LoVo (cell line): ENCODE results near the gene PDE6B.
"Not testable (repeated sequence)": the region's sequence is repeated elsewhere in the genome, so short reads cannot be mapped to it uniquely, and the experiment has no call there.

Experiments used
- DNase-seq: peaks from one replicate; pipeline ENCODE4 v3.0.0-alpha.2; 2016; ENCODE audit warnings: low spot score

Gene PDE6B

GRCh38 chr4:635851-636627 is 10.7 kb downstream of the PDE6B start:
- DNase-seq: no peak

GRCh38 chr4:636628-637159 is 11.3 kb downstream of the PDE6B start:
- no peak for DNase-seq

- DNase-seq: no peak
Measured at GRCh38 chr4:637536-638280, 12.3 kb downstream of the PDE6B start.

- not testable (repeated sequence) for DNase-seq
Measured at GRCh38 chr4:642366-642765, 17.0 kb downstream of the PDE6B start.

GRCh38 chr4:646460-646859 is 21.1 kb downstream of the PDE6B start:
- no peak for DNase-seq

GRCh38 chr4:647481-647880 is 22.1 kb downstream of the PDE6B start:
- DNase-seq: no peak

- DNase-seq: no peak
Measured at GRCh38 chr4:648579-649292, 23.4 kb downstream of the PDE6B start.

GRCh38 chr4:649293-649625 is 23.9 kb downstream of the PDE6B start:
- no peak for DNase-seq

GRCh38 chr4:649751-650310 is 24.5 kb downstream of the PDE6B start:
- DNase-seq: no peak

GRCh38 chr4:650461-650860 is 25.1 kb downstream of the PDE6B start:
- DNase-seq: no peak

- no peak for DNase-seq
Measured at GRCh38 chr4:650951-651883, 25.8 kb downstream of the PDE6B start.

GRCh38 chr4:651884-652642 is 26.7 kb downstream of the PDE6B start:
- no peak for DNase-seq

- DNase-seq: no peak
Measured at GRCh38 chr4:653080-653821, 27.9 kb downstream of the PDE6B start.

GRCh38 chr4:653831-654502 is 28.6 kb downstream of the PDE6B start:
- DNase-seq: no peak

- DNase-seq: no peak
Measured at GRCh38 chr4:654503-654845, 29.1 kb downstream of the PDE6B start.

- no peak for DNase-seq
Measured at GRCh38 chr4:654871-655463, 29.6 kb downstream of the PDE6B start.

GRCh38 chr4:655464-656151 is 30.2 kb downstream of the PDE6B start:
- DNase-seq: no peak
